ENCODE results near the gene KRTAP21-2. TPM values are rescaled to one million over a fixed set of nuclear protein-coding genes. Genes with fewer than 3 reads are reported as not detected.

KRTAP21-2 gene
- total RNA-seq, 2 experiments from 2014 or later, result not detected

DNA sequence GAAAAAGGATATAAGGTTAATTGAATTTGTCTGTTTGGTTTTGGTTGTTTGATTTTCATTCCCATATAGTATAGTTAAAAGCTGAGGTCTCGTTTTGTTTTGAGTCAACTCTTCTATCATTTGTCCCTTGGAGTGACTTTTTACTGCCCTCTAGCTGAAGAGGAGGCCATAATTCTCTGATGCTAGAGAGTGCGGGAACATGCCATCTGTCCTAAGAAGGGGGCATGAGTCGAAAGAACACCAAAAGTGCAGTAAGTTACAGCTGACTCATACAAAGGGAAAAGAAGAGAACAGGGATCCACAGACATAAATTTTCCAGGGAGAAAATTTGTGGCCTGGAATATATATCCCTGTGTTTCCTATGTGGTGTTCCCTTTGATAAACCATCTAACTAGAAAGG lies 32.6 kb downstream of the KRTAP21-2 start:
- Mint-ChIP-seq H3K9me3 (ENCODE audit: low read depth) (peaks cover 7% of the 10 kb centered on the region), H3K27me3 (no peaks in the 10 kb centered on the region), H3K27ac (no peak overlapping the region), H3K36me3 (no peaks in the 10 kb centered on the region), H3K4me3 (no peak overlapping the region), H3K4me1 (peaks cover 13% of the 10 kb centered on the region)
- ATAC-seq (no peak), DNase-seq (no peak)
- CTCF ChIA-PET, result interaction anchor here (0.5 kb wide), 1 partner anchor 821 kb away, joined by 3 read pairs; no protein-coding TSS in a partner anchor

- peaks cover 7% of the 10 kb centered on the region for H3K9me3 Mint-ChIP-seq (ENCODE audit: low read depth)
- H3K36me3 Mint-ChIP-seq, result no peaks in the 10 kb centered on the region
- no peak overlapping the region for H3K4me3 Mint-ChIP-seq
- ATAC-seq (no peak), DNase-seq (no peak)
- no peaks in the 10 kb centered on the region for H3K27me3 Mint-ChIP-seq
- CTCF ChIA-PET, result interaction anchor here (0.5 kb wide), 1 partner anchor 822 kb away, joined by 3 read pairs; no protein-coding TSS in a partner anchor
- no peak overlapping the region for H3K27ac Mint-ChIP-seq
- peaks cover 8% of the 10 kb centered on the region for H3K4me1 Mint-ChIP-seq
Observed at GRCh38 chr21:30713766-30714165, 33.3 kb downstream of the KRTAP21-2 start.

DNA sequence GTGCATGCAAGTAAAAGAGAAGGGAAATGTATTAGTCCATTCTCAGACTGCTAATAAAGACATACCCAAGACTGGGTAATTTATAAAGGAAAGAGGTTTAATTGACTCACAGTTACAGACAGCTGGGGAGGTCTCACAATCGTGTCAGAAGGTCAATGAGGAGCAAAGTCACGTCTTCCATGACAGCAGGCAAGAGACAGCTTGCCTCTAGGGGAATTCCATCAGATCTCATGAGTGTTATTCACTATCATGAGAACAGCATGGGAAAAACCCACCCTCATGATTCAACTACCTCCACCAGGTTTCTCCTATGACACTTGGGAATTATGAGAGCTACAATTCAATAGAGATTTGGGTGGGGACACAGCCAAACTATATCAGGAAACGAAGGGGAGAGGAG lies 36.6 kb downstream of the KRTAP21-2 start:
- no peak for ATAC-seq
- Mint-ChIP-seq H3K36me3 (no peaks in the 10 kb centered on the region), H3K27ac (no peak overlapping the region), H3K27me3 (no peaks in the 10 kb centered on the region), H3K4me1 (no peaks in the 10 kb centered on the region), H3K4me3 (no peak overlapping the region), H3K9me3 (ENCODE audit: low read depth) (peaks cover 4% of the 10 kb centered on the region)
- DNase-seq, result no peak
- CTCF ChIA-PET, result no interaction called here

GRCh38 chr21:30707409-30707808 lies 39.6 kb downstream of the KRTAP21-2 start:
- DNase-seq, result no peak
- Mint-ChIP-seq H3K9me3 (ENCODE audit: low read depth) (no peaks in the 10 kb centered on the region), H3K4me1 (no peaks in the 10 kb centered on the region), H3K4me3 (no peak overlapping the region), H3K27ac (no peak overlapping the region), H3K36me3 (no peaks in the 10 kb centered on the region), H3K27me3 (no peaks in the 10 kb centered on the region)
- CTCF ChIA-PET, result no interaction called here
- no peak for ATAC-seq

Other genes starting within 250 kb of the KRTAP21-2 start
- not detected for gene KRTAP19-5, start 245.1 kb downstream of the KRTAP21-2 start, total RNA-seq
- gene KRTAP19-6, start 205.4 kb downstream of the KRTAP21-2 start, total RNA-seq, result not detected
- not detected for gene KRTAP19-7, start 185.9 kb downstream of the KRTAP21-2 start, total RNA-seq
- gene KRTAP22-2, start 156.9 kb downstream of the KRTAP21-2 start, total RNA-seq, result not detected
- gene KRTAP6-3, start 154.8 kb downstream of the KRTAP21-2 start, total RNA-seq, result not detected
- gene KRTAP6-2, start 148.4 kb downstream of the KRTAP21-2 start, total RNA-seq, result not detected
- not detected for gene KRTAP22-1, start 146.2 kb downstream of the KRTAP21-2 start, total RNA-seq
- not detected for gene KRTAP6-1, start 133.3 kb downstream of the KRTAP21-2 start, total RNA-seq
- gene KRTAP20-1, start 130.8 kb downstream of the KRTAP21-2 start, total RNA-seq, result not detected
- not detected for gene KRTAP20-4, start 126.6 kb downstream of the KRTAP21-2 start, total RNA-seq
- not detected for gene KRTAP20-2, start 112.1 kb downstream of the KRTAP21-2 start, total RNA-seq
- not detected for gene KRTAP20-3, start 104.4 kb downstream of the KRTAP21-2 start, total RNA-seq
- not detected for gene KRTAP21-3, start 28.5 kb downstream of the KRTAP21-2 start, total RNA-seq
- not detected for gene KRTAP21-1, start 8.2 kb upstream of the KRTAP21-2 start, total RNA-seq
- not detected for gene KRTAP8-1, start 66.0 kb upstream of the KRTAP21-2 start, total RNA-seq
- not detected for gene KRTAP7-1, start 82.5 kb upstream of the KRTAP21-2 start, total RNA-seq
- not detected for gene KRTAP11-1, start 134.3 kb upstream of the KRTAP21-2 start, total RNA-seq

Measured in activated CD8-positive, alpha-beta memory T cell treated with anti-CD3 and anti-CD28 coated beads, Interleukin-2, amount 10 ng/mL, durations not matched to agents 7 days and 5 days (primary cell).